ENCODE measurements around the gene BEAN1.
"Not testable (repeated sequence)": the region's sequence is repeated elsewhere in the genome, so short reads cannot be mapped to it uniquely, and the experiment has no call there.

The BEAN1 gene

DNA sequence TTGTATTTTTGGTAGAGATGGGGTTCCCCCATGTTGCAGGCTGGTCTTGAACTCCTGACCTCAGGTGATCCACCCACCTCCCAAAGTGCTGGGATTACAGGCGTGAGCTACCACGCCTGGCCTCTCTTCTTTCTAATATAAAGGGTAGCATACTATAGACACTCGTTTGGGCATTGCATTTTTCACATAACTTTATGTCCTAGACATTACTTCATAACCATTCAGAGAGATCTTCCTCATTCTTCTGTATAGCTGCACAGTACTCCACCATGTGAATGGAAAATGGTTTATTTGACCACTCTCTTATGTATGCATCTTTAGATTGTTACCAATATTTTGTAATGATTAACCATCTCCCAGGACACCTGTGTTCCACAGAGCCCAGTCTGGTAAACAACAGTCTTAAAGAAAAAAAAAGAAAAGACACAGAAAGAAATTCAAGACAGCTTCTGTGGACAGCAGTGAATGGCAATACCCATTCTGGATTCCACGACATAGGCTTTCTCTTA, 80.7 kb downstream of the BEAN1 start:
- DNase-seq (ENCODE audit: low read depth, low spot score): no peak

GRCh38 chr16:66508248-66508913, 81.3 kb downstream of the BEAN1 start:
- peak; percentile 83 for DNase-seq (ENCODE audit: low read depth, low spot score)

- DNase-seq (ENCODE audit: low read depth, low spot score): no peak
Measured at GRCh38 chr16:66508914-66509496, 81.9 kb downstream of the BEAN1 start.

DNA sequence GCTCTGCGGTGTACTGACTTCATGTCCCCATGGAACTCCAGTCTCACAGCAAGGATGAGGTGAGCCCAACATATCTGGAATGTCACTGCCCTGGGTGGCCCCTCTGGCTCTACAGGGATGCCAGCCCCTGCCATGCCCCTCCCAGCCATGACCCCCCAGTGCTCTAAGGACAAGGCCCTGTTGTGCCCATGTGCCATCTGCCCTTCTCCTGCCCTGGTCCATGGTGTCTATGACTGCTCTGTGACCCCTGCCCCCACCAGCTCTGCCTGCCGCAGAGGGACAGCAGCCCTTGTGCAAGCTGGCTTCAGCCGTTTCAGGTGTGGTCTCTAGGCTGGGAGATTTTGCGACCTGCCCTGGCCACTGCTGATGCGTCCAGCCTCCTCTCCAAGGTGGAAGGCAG, 82.5 kb downstream of the BEAN1 start:
- no peak for DNase-seq (ENCODE audit: low read depth, low spot score)

DNA sequence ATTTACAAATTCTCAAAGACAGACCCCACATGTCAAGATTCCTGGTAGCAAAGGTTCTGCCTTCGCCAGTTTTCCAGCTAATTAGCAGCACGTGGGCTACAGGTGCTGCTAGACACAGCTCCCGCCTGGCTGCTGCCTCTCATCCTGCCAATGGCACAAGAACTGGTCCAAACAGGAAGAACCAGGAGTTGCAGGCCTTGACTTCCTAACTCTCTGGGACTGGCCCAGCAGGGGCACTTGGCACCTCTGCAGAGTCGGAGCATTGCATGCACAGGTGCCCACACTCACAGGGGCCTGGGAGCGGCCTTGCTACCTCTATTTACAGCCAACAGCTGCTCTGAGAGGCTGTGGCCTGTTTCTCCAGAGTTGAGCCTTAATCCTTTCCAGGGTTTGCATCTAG, 83.2 kb downstream of the BEAN1 start:
- DNase-seq (ENCODE audit: low read depth, low spot score): no peak

GRCh38 chr16:66510711-66511601, 83.9 kb downstream of the BEAN1 start:
- peak; percentile 62 for DNase-seq (ENCODE audit: low read depth, low spot score)

DNA sequence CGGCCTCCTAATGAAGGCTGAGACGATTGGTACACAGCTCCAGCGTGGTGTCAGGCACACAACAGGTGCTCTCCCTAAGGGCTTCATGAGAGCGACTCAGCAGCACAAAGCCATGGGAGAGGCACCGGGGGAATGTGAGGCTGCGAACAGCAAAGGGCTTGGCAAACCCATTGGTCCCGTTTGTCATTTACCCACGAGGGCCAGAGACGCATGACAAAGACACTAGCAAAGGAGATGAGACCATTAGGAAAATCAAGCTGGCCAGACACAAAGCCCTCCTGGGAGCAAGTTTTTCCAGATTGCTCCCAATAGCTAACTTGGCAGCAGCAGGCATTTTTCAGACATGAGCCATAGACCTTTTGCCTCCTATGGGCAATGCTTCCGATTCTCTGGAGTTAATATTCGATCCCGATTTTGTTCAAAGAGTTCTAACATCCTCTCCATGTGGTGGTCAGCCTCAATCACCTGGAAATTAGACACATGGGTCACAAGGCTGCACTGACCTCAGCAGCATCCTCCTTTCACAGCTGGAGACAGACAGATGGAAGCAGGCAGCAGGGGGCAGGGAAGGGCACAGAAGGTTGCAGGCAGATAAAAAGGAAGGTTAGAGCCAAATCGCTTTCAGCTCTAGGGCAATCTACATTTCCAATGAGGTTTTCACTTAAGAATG, 84.6 kb downstream of the BEAN1 start:
- peak; percentile 86 for DNase-seq (ENCODE audit: low read depth, low spot score)

DNA sequence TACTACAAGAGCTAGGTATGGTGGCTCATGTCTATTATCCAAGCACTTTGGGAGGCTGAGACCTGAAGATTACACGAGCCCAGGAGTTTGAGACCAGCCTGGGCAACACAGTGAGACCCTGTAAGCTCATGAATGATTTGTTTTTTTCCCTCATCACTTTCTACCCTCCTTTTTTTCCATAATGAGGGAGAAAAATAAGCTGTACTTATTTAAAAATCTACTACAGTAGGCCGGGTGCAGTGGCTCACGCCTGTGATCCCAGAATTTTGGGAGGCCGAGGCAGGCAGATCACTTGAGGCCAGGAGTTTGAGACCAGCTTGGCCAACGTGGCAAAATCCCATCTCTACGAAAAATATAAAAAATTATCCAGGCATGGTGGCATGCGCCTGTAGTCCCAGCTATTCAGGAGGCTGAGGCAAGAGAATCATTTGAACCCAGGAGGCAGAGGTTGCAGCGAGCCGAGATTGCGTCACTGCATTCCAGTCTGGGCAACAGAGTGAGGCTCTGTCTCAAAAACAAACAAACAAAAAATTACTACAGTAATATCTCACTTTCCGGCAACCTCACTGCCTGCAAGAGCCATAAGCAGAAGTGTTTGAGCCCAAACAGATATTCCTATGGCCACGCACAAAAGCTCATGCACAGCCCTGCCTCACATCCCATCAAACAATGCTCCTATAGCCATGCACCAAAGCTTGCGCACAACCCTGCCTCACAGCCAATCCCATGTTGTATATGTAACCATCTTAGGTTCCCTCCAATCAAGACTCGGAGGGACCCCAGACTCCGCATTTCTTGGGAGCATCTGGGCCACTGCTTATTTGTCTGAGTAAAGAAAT, 85.4 kb downstream of the BEAN1 start:
- peak; percentile 54 for DNase-seq (ENCODE audit: low read depth, low spot score)

GRCh38 chr16:66513111-66513723, 86.1 kb downstream of the BEAN1 start:
- no peak for DNase-seq (ENCODE audit: low read depth, low spot score)

GRCh38 chr16:66514391-66514790, 87.3 kb downstream of the BEAN1 start:
- DNase-seq (ENCODE audit: low read depth, low spot score): not testable (repeated sequence)

DNA sequence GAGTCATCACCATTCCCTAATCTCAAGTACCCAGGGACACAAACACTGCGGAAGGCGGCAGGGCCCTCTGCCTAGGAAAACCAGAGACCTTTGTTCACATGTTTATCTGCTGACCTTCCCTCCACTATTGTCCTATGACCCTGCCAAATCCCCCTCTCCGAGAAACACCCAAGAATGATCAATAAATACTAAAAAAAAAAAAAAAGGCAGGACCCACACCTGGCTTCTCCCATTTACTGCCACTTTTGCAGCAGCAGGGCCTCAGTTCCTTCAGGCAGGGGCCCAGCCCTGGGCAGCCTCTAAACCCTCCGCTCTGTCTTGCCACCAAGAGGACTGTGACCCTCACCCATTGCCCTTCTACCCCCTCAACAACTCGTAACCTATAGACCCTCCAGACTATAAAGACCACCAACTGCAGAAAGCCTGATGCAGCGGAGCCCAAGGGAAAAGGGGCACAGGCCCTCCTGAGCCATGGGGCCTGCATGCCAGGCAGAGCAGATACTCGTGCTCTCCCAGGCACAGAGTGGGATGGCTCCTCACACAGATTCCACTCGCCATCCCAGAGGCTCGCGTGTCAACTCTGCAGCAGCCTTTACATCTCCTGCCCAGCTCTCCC, 88.0 kb downstream of the BEAN1 start:
- not testable (repeated sequence) for DNase-seq (ENCODE audit: low read depth, low spot score)

DNA sequence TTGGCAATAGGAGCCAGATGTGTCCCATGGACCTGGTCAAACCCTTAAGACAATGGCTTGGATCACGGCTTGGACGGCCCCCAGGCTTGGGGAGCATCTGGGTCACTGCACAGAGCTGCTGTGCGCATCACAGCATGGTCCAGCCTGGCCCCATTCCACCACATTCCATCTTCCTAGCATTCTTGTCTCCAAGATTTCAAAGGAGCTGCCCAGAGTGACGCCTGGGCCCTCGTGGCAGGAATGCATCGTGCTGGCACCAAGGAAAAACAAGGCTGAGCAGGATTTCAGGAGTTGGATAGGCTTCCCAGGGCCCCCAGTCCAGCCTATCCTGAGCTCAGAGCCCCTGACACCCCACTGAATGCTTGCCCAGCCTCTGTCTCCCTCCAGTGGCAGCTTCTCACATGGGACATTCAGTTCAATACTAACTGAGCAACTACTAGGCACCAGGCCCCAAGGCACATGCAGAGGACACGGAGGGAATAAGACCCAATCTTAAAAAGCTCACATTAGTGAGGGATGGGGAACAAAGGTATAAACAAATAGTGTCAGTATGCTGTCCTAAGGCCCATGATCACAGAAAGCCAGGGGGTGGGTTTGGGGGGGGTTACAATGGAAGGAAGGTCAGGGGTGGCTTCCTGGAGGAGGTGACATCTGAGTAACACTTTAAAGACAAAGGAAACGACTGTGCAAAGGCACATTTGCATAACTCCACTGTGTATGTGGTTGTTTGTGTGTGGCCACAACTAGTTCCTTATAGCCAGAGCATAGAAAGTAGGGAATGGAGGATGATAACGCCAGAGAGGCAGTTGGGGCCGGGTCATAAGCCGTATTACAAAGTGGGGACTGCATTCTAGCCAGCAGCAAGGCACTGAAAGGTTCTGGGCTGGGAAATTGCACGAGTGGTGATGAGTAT, 88.8 kb downstream of the BEAN1 start:
- peak; percentile 95 for DNase-seq (ENCODE audit: low read depth, low spot score)

GRCh38 chr16:66516509-66516807, 89.4 kb downstream of the BEAN1 start:
- no peak for DNase-seq (ENCODE audit: low read depth, low spot score)

DNA sequence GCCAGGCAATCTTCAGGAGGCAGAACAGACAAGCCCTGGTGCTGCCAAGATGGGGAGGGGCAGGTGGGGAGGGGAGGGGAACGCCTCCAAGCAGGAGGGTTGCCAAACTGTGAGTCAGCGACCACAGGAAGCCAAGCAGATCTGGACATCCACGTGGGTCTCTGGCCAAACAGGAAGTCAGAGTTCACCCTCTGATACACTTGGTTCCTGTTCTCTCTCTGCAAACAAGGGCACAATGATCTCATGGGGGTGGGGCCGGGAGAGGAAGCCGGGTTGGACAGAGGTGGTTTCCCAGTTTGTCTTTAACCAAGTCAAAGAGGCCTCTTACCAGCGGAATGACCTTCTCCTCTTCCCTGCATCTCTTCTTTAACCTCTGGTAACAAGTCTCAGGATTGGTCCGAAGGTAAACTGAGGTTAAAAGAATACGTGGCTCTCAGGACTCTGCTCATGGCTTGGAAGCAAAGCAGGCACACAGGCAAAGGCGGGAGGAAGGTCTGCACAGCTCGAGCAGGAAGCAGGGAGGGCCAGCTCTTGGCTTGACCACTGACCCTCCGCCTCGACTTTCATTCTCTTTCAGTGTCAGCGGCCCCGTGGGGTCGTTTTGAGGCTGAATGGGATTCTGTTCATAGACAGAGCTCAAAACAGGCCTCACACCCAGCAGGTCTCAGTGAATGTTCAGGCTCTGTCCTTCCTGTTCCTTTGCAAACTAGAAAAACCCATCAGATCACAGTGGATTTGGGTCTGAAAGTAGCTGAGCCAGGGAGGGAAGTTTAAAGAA, 89.9 kb downstream of the BEAN1 start:
- DNase-seq (ENCODE audit: low read depth, low spot score): peak; percentile 99

- DNase-seq (ENCODE audit: low read depth, low spot score): no peak
Measured at GRCh38 chr16:66517586-66518263, 90.6 kb downstream of the BEAN1 start.

- DNase-seq (ENCODE audit: low read depth, low spot score): no peak
Measured at GRCh38 chr16:66519482-66520373, 92.6 kb downstream of the BEAN1 start.

Data from astrocyte of the hippocampus (primary cell).